WTC11 (cell line): ENCODE measurements around the gene TIMP2. TPM values are rescaled to one million over a fixed set of nuclear protein-coding genes. Genes with fewer than 3 reads are reported as not detected.

Experiments
- ATAC-seq: fragments of 200-7000 bp; cut with Tn5 transposase; 2 replicates; pipeline ENCODE4 v1.10.0; 2021; ENCODE audit warnings: mild to moderate bottlenecking, moderate library complexity
- CTCF ChIA-PET: fragments of 300-600 bp; sonication (Branson Sonifier 250); formaldehyde crosslinking; loops from one replicate; lab custom pipeline; 2021; ENCODE audit warnings: antibody characterized with exemption; lab: Charles Lee
- POLR2A ChIA-PET: fragments of 350-600 bp; sonication (Branson Sonifier 250); formaldehyde crosslinking; loops from one replicate; lab custom pipeline; 2021; ENCODE audit warnings: antibody characterized with exemption; lab: Charles Lee
- DNase-seq: peaks from one replicate; pipeline ENCODE4 v3.0.0; 2021; ENCODE audit warnings: low spot score
- H3K27ac Mint-ChIP-seq: 2 replicates; pipeline ENCODE4 v1.8.0; 2021; ENCODE audit warnings: mixed read lengths
- H3K27me3 Mint-ChIP-seq: 2 replicates; pipeline ENCODE4 v1.8.0; 2021; ENCODE audit warnings: low read depth, mild to moderate bottlenecking, moderate library complexity, mixed read lengths
- H3K36me3 Mint-ChIP-seq: 2 replicates; pipeline ENCODE4 v1.8.0; 2021; ENCODE audit warnings: mixed read lengths
- H3K4me1 Mint-ChIP-seq: 2 replicates; pipeline ENCODE4 v1.8.0; 2022; ENCODE audit warnings: mixed read lengths
- H3K4me3 Mint-ChIP-seq: 2 replicates; pipeline ENCODE4 v1.8.0; 2021; ENCODE audit warnings: mild to moderate bottlenecking, moderate library complexity, mixed read lengths
- H3K9me3 Mint-ChIP-seq: 2 replicates; pipeline ENCODE4 v1.8.0; 2021; ENCODE audit warnings: mixed read lengths
- ATF3 ChIP-seq: sonication (generic); formaldehyde crosslinking; conservative IDR thresholded peaks from 2 replicates; pipeline ENCODE4 v1.8.1; 2022; ENCODE audit warnings: mild to moderate bottlenecking, missing genetic modification reagents
- ATF6 ChIP-seq: sonication (generic); formaldehyde crosslinking; IDR thresholded peaks from 2 replicates; pipeline ENCODE4 v1.8.1; 2023; ENCODE audit warnings: mild to moderate bottlenecking, missing genetic modification reagents
- ELF4 ChIP-seq: sonication (generic); formaldehyde crosslinking; IDR thresholded peaks from 2 replicates; pipeline ENCODE4 v1.8.1; 2022; ENCODE audit warnings: low read depth, mild to moderate bottlenecking, moderate library complexity, missing genetic modification reagents
- GABPB1 ChIP-seq: sonication (generic); formaldehyde crosslinking; IDR thresholded peaks from 2 replicates; pipeline ENCODE4 v1.8.1; 2023; ENCODE audit warnings: mild to moderate bottlenecking, missing genetic modification reagents
- IRF2 ChIP-seq: sonication (generic); formaldehyde crosslinking; IDR thresholded peaks from 2 replicates; pipeline ENCODE4 v1.8.0; 2022; ENCODE audit warnings: low read depth, missing genetic modification reagents, borderline replicate concordance
- MXD4 ChIP-seq: fragments of 250-450 bp; sonication (Bioruptor Pico); IDR thresholded peaks from 2 replicates; pipeline ENCODE4 v1.8.0; 2021; ENCODE audit warnings: mild to moderate bottlenecking, moderate library complexity, borderline replicate concordance
- NFATC4 ChIP-seq: fragments of 250-450 bp; sonication (Bioruptor Pico); IDR thresholded peaks from 2 replicates; pipeline ENCODE4 v1.9.0; 2021; ENCODE audit warnings: mild to moderate bottlenecking
- NFYB ChIP-seq: sonication (generic); formaldehyde crosslinking; conservative IDR thresholded peaks from 2 replicates; pipeline ENCODE4 v1.8.0; 2022; ENCODE audit warnings: low read depth, missing genetic modification reagents
- NR2C2 ChIP-seq: sonication (generic); formaldehyde crosslinking; IDR thresholded peaks from 2 replicates; pipeline ENCODE4 v1.8.0; 2022; ENCODE audit warnings: mild to moderate bottlenecking, missing genetic modification reagents
- PRDM15 ChIP-seq: sonication (generic); formaldehyde crosslinking; IDR thresholded peaks from 2 replicates; pipeline ENCODE4 v1.8.0; 2022; ENCODE audit warnings: missing genetic modification reagents
- PRRX2 ChIP-seq: fragments of 250-450 bp; sonication (Bioruptor Pico); IDR thresholded peaks from 2 replicates; pipeline ENCODE4 v1.8.0; 2021; ENCODE audit warnings: mild to moderate bottlenecking
- SOX15 ChIP-seq: fragments of 250-450 bp; sonication (Bioruptor Pico); IDR thresholded peaks from 2 replicates; pipeline ENCODE4 v1.9.0; 2021; ENCODE audit warnings: mild to moderate bottlenecking
- TEAD4 ChIP-seq: sonication (generic); formaldehyde crosslinking; IDR thresholded peaks from 2 replicates; pipeline ENCODE4 v1.8.0; 2022; ENCODE audit warnings: mild to moderate bottlenecking, missing genetic modification reagents
- USF2 ChIP-seq: sonication (generic); formaldehyde crosslinking; IDR thresholded peaks from 2 replicates; pipeline ENCODE4 v1.8.1; 2023; ENCODE audit warnings: mild to moderate bottlenecking, missing genetic modification reagents, moderate library complexity
- total RNA-seq: library from RNA; stranded (reverse); gene quantifications from 3 replicates; pipeline ENCODE4 v1.2.3, GENCODE V29; 2021
- TF ChIP-seq, protein P1 (sequence below): sonication (generic); formaldehyde crosslinking; IDR thresholded peaks from 2 replicates; pipeline ENCODE4 v1.8.0; 2022; ENCODE audit warnings: mild to moderate bottlenecking, missing genetic modification reagents
- TF ChIP-seq, protein P2 (sequence below): fragments of 250-450 bp; sonication (Bioruptor Pico); IDR thresholded peaks from 2 replicates; pipeline ENCODE4 v1.9.0; 2021; ENCODE audit warnings: moderate library complexity, mild to moderate bottlenecking, inconsistent platforms, borderline replicate concordance
- TF ChIP-seq, protein P3 (sequence below): sonication (generic); formaldehyde crosslinking; conservative IDR thresholded peaks from 2 replicates; pipeline ENCODE4 v1.8.1; 2023; ENCODE audit warnings: mild to moderate bottlenecking, low read depth, missing genetic modification reagents, moderate library complexity
- TF ChIP-seq, protein P4 (sequence below): sonication (generic); formaldehyde crosslinking; IDR thresholded peaks from 2 replicates; pipeline ENCODE4 v1.8.0; 2022; ENCODE audit warnings: mild to moderate bottlenecking, missing genetic modification reagents

The TIMP2 gene
- total RNA-seq, 1 experiment from 2014 or later: 37.1 TPM

GRCh38 chr17:78818932-78819331 is 106.3 kb downstream of the TIMP2 start:
- Mint-ChIP-seq H3K9me3 (no peaks in the 10 kb centered on the region), H3K27me3 (no peaks in the 10 kb centered on the region), H3K4me1 (no peaks in the 10 kb centered on the region), H3K36me3 (peaks cover 87% of the 10 kb centered on the region), H3K27ac (no peak overlapping the region), H3K4me3 (no peak overlapping the region)
- POLR2A ChIA-PET: no interaction called here
- TF ChIP-seq NR2C2 (no peak), ATF3 (no peak), USF2 (CRISPR knock-in tag) (no peak), SOX15 (CRISPR knock-in tag) (no peak), PRRX2 (CRISPR knock-in tag) (no peak), ATF6 (CRISPR knock-in tag) (no peak), NFYB (CRISPR knock-in tag) (no peak), TEAD4 (no peak), GABPB1 (CRISPR knock-in tag) (no peak), IRF2 (CRISPR knock-in tag) (no peak)
- TF ChIP-seq, protein P1, sequence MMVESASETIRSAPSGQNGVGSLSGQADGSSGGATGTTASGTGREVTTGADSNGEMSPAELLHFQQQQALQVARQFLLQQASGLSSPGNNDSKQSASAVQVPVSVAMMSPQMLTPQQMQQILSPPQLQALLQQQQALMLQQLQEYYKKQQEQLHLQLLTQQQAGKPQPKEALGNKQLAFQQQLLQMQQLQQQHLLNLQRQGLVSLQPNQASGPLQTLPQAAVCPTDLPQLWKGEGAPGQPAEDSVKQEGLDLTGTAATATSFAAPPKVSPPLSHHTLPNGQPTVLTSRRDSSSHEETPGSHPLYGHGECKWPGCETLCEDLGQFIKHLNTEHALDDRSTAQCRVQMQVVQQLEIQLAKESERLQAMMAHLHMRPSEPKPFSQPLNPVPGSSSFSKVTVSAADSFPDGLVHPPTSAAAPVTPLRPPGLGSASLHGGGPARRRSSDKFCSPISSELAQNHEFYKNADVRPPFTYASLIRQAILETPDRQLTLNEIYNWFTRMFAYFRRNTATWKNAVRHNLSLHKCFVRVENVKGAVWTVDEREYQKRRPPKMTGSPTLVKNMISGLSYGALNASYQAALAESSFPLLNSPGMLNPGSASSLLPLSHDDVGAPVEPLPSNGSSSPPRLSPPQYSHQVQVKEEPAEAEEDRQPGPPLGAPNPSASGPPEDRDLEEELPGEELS (CRISPR knock-in tag): no peak
- TF ChIP-seq, protein P2, sequence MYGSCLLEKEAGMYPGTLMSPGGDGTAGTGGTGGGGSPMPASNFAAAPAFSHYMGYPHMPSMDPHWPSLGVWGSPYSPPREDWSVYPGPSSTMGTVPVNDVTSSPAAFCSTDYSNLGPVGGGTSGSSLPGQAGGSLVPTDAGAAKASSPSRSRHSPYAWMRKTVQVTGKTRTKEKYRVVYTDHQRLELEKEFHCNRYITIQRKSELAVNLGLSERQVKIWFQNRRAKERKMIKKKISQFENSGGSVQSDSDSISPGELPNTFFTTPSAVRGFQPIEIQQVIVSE (CRISPR knock-in tag): no peak
- TF ChIP-seq, protein P3, sequence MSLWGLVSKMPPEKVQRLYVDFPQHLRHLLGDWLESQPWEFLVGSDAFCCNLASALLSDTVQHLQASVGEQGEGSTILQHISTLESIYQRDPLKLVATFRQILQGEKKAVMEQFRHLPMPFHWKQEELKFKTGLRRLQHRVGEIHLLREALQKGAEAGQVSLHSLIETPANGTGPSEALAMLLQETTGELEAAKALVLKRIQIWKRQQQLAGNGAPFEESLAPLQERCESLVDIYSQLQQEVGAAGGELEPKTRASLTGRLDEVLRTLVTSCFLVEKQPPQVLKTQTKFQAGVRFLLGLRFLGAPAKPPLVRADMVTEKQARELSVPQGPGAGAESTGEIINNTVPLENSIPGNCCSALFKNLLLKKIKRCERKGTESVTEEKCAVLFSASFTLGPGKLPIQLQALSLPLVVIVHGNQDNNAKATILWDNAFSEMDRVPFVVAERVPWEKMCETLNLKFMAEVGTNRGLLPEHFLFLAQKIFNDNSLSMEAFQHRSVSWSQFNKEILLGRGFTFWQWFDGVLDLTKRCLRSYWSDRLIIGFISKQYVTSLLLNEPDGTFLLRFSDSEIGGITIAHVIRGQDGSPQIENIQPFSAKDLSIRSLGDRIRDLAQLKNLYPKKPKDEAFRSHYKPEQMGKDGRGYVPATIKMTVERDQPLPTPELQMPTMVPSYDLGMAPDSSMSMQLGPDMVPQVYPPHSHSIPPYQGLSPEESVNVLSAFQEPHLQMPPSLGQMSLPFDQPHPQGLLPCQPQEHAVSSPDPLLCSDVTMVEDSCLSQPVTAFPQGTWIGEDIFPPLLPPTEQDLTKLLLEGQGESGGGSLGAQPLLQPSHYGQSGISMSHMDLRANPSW (CRISPR knock-in tag): no peak
- TF ChIP-seq, protein P4, sequence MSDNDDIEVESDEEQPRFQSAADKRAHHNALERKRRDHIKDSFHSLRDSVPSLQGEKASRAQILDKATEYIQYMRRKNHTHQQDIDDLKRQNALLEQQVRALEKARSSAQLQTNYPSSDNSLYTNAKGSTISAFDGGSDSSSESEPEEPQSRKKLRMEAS (CRISPR knock-in tag): no peak
- DNase-seq: no peak
- ATAC-seq: no peak
- CTCF ChIA-PET: interaction anchor here (0.9 kb wide), 1 partner anchor 34 kb away, joined by 3 read pairs; no protein-coding TSS in a partner anchor

- ATAC-seq (no peak), DNase-seq (no peak)
- POLR2A ChIA-PET: no interaction called here
- H3K4me1 Mint-ChIP-seq: no peaks in the 10 kb centered on the region
- CTCF ChIA-PET: no interaction called here
- no peaks in the 10 kb centered on the region for H3K27me3 Mint-ChIP-seq
- H3K4me3 Mint-ChIP-seq: no peak overlapping the region
- H3K36me3 Mint-ChIP-seq: peaks cover 87% of the 10 kb centered on the region
- no peak for TF ChIP-seq MXD4 (CRISPR knock-in tag)
- no peak for TF ChIP-seq NFATC4
- no peak for TF ChIP-seq ELF4
- TF ChIP-seq, protein P2 (CRISPR knock-in tag): no peak
- no peak for TF ChIP-seq NR2C2
- TF ChIP-seq PRDM15 (CRISPR knock-in tag): no peak
- H3K9me3 Mint-ChIP-seq: no peaks in the 10 kb centered on the region
- H3K27ac Mint-ChIP-seq: no peak overlapping the region
Observed at GRCh38 chr17:78818152-78818846, 106.9 kb downstream of the TIMP2 start.
